Effector CD4-positive, alpha-beta T cell (primary cell): ENCODE measurements around the gene SMTNL1.

Experiments used
- DNase-seq: peaks from one replicate; pipeline ENCODE4 v3.0.0-alpha.2; 2020

SMTNL1 gene

DNA sequence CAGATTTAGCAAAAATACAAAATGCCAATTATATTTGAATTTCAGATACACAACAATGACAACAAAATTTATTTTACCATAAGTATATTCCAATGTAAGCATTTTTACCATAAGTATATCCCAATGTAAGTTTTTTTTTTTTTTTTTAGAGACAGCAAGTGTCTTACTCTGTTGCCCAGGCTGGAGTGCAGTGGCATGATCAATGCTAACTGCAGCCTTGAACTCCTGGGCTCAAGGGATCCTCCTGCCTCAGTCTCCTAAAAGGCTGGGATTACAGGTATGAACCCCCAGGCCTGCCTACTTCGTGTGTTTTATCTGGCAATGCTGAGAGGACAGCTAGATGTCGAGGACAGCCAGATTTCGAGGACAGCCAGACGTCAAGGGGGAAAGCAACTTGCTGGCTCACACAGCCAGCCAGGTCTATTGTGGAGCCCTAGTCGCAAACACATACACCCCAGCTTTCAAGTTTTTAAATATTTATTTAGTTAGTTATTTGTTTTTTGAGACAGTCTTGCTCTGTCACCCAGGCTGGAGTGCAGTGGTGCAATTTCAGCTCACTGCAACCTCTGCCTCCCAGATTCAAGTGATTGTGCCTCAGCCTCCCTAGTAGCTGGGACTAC lies 59.0 kb downstream of the SMTNL1 start:
- no peak for DNase-seq

DNA sequence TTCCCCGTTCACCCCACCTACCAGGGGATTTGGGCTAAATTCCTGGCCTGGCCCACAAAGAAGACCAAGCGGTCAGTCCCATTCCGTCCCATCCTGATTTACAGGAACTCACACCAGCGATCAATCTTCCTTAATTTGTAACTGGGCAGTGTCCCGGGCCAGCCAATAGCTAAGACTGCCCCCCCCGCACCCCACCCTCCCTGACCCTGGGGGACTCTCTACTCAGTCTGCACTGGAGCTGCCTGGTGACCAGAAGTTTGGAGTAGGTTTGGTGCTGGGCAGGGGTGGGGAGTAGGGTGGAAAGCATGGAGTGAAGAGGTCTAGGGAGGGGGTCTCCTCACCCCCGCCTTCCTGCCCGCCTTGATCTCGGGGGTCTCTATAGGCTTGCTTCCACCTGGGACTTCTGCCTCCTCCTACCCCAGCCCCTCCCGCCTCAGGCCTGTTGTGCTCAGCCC lies 60.1 kb downstream of the SMTNL1 start, which contains the start of gene SERPING1:
TSS of gene SERPING1 (plus strand) at position 225 of the 455 bp plus-strand sequence. CDS start 586 bp downstream, outside the sequence.
- DNase-seq = no peak

DNA sequence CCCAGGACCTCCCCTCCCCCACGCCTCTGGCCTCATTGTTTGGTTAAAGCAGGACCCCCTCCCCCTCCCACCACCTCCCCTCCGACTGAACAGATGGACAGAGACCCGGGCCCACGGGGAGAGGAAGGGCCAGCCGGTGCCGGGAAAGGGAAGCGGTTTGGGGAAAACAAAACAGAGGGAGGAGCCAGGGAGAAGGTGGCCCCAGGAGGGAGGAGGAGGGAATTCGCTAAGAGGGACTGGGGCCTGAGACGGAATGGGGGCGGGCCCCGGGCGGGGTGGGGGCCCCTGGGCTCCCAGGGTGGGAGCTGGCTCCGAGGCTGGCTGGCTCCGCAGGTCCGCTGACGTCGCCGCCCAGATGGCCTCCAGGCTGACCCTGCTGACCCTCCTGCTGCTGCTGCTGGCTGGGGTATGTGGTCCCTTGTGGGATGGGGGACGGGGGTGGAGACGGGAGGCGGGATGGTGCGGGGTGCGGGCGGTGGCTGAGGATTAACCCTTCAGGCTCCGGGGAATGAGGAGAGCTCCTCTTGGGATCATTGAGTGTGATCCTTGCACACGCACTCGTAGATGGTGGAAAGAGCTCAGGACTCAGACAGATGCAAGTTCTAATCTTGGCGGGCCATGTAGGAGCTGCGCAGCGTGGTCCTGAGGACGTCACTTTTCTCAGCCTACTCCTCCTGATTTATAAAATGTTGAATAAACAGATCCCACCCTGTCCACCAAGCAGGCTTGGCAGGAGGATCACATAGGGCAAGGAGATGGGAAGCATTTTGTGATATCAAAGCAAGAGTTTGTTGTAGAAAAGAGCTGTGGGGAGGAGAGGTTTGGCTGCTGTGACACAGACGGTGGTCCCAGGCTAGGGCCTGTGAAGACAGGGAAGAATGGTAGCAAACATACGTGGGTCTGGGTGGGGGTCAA lies 60.8 kb downstream of the SMTNL1 start:
- DNase-seq = no peak

DNA sequence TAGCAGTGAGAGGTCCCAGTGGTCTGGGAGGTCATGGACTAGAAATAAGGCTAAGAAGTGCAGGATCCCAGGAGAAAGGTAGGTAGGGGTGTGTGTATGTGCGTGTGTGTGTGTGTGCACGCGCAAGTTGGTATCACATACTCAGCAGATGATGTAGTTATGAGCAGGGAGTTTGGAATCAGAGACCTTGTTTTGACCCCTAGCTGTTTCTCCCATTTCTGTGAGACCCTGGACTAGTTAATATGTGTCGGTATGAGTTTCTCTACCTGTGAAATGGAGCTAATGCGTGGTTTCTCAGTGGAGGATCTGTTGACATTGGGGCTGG lies 61.4 kb downstream of the SMTNL1 start:
- DNase-seq = no peak

GRCh38 chr11:57599381-57599780 lies 62.0 kb downstream of the SMTNL1 start:
- DNase-seq = no peak
